CD1c-positive myeloid dendritic cell (primary cell): Measurements from ENCODE around the gene KLK2.

ENCODE experiments used
- DNase-seq: peaks from one replicate; pipeline ENCODE4 v3.0.0-alpha.2; 2016; ENCODE audit errors: extremely low spot score

Gene KLK2

DNA sequence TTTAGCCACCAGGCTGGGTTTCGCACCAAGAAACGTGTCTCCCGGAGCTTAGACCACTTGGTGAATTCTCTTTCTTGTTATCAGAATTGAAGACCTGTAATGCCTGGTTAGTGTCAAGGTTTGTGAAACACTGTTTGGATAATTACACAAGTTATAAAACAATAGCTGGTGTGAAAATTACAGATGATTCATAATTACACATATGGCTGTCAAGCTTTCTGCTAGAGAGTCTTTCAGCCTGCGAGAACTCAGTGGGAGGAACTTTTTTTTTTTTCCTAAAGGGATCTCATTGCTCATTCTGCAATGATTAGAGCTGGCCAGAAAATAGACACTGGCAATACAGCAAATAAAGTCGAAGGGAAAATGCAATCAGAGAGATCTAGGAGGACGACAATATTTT is 51.3 kb downstream of the KLK2 start:
- DNase-seq: no peak

DNA sequence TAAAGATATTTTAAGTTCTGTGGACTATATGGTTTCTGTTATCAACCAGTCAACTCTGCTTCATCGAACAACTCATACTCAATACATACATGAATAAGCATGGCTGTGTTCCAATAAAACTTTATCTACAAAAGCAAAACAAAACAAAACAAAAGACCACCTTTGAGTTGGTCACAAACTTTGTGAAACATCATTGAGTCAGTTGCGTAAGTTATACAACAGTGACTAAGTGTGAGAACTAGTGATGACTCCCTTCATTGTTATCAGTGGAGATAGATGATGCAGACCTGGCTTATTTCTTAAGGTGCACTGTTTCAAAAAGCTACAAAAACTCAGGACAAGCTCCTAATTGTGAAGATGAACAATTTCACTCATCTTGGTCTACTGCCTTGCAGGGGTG is 52.5 kb downstream of the KLK2 start:
- no peak for DNase-seq

DNA sequence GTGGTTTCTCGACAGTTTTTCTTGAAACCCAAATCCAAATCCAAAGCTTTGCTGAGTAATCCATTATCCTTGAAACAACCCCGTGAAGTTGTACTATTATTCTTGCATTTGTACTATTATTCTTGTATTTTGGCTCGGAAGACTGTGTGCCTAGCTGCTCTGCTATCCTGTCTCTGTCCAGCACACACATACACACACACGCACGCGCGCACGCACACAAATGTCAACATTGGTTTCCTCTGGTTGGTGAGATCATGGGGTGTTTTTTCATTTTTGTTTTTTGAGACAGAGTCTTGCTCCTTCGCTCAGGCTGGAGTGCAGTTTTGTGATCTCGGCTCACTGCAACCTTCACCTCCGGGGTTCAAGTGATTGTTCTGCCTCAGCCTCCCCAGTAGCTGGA is 52.9 kb downstream of the KLK2 start:
- DNase-seq: no peak

DNA sequence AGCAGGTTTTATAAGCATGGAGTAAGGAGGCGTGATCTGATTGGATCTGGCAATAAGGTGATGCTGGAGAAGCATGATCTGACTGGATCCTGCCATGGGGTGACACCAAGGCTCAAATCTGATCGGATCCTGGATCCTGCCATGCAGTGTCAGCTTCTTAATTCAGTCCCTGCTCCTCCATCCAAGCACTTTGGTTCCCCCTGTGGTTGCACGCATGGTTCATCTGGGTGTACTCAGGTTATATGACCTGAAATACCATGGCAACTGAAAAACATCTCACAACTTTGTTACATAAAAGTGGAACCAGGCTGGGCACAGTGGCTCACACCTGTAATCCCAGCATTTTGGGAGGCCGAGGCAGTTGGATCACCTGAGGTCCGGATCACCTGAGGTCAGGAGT is 55.6 kb downstream of the KLK2 start:
- no peak for DNase-seq
